ENCODE data around the gene GLOD4.

GLOD4 gene

DNA sequence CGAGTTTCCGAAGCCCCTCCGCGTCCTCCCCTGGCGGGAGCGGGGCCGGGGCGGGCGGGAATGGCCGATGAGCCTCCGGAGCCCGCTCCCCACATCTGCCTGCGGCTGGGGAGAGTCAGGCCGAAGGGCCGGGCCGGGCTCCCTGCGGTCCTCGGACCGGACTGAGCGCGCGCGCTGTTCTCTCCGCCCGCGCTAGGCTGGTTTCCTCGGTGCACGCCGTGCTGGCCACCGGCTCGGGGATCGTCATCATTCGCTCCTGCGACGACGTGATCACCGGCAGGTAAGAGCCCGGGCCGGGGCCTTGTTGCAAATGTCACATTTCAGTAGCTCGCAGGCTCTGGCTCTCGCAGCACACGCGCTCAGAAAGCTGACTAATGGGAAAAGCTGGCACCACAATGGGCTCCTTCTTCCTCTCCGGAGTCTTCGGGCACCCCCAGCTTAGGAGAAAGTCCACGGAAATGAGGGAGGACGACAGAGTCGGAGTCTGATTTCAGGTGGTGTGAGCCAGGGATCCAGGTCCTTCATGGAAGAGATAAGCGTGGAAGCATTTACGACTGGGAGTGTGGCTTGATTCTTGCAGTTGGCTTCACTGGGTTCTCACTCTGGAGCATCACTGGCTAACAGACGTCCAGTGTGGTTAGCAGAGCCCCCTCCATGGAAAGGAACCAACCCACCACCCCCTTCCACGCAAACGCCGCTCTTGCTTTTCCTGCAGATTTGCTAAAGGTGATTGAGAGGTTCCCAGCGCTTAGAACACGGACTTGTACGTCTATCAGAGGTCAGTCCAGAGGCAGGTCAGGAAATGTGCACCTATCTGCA lies 49.0 kb downstream of the GLOD4 start:
- peaks cover 46% of the 10 kb centered on the region for H3K36me3 ChIP-seq (ENCODE audit: low read depth)
- TF ChIP-seq CTCF (IDR thresholded peaks at IDR 0.05; ENCODE audit: poor library complexity, severe bottlenecking), result no peak
- H3K27me3 ChIP-seq (ENCODE audit: insufficient read depth, poor library complexity, severe bottlenecking), result no peaks in the 10 kb centered on the region
- DNase-seq (ENCODE audit: low spot score) (no peak), ATAC-seq (ENCODE audit: low read depth) (peak; percentile 29)
- no peaks in the 10 kb centered on the region for H3K9me3 ChIP-seq (ENCODE audit: severe bottlenecking)
- H3K4me1 ChIP-seq (ENCODE audit: insufficient read depth, poor library complexity, severe bottlenecking), result peaks cover 23% of the 10 kb centered on the region
- H3K4me3 ChIP-seq (ENCODE audit: severe bottlenecking), result peak overlapping the region; percentile 95
- peak overlapping the region; percentile 71 for H3K27ac ChIP-seq (ENCODE audit: poor library complexity, severe bottlenecking)

DNA sequence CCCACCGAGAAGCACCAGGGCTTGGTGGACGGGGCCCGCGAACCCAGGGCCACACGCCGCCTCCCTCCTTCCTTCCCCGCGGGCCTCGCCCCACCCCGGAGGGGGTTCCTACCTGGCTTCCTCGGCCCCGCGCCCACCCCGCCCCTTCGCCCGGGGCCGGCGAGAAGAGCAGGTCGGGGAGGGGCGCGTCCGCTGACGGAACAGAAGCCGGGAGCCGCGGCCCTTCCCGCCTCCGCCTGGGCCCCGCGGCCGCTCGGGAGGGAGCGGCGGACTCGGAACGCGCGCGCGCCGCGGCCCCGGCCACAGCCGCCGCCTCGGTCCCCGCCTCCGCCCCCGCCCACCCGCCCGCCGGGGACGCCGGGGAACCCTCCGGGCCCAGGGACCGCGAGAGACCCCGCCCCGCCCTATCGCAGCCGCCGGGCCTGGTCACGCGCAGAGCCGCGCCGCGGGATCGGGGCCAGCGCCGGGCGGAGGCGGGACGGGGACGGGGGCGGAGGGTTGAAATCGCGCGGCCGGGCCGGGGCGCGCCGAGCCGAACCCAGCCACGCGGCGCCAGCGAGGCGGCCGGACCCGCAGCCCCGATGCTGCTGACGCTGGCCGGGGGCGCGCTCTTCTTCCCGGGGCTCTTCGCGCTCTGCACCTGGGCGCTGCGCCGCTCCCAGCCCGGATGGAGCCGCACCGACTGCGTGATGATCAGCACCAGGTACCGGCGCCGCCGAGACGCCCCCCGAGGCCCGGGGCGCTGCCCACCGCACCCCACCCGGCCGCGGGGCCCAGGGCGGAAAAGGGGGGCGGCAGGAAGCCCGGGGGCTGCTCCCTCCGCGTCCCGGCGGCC lies 49.8 kb downstream of the GLOD4 start, which contains the start of gene TLCD3A:
Gene TLCD3A (plus strand): TSS at position 530 of the 835 bp plus-strand sequence. CDS start 52 bp downstream, at position 582.
- DNase-seq (ENCODE audit: low spot score), result peak; percentile 71
- Histone ChIP-seq H3K27ac (ENCODE audit: poor library complexity, severe bottlenecking) (peak within 1 kb of the TSS; percentile 71), H3K4me1 (ENCODE audit: insufficient read depth, poor library complexity, severe bottlenecking) (peaks cover 23% of the 10 kb centered on the region)

DNA sequence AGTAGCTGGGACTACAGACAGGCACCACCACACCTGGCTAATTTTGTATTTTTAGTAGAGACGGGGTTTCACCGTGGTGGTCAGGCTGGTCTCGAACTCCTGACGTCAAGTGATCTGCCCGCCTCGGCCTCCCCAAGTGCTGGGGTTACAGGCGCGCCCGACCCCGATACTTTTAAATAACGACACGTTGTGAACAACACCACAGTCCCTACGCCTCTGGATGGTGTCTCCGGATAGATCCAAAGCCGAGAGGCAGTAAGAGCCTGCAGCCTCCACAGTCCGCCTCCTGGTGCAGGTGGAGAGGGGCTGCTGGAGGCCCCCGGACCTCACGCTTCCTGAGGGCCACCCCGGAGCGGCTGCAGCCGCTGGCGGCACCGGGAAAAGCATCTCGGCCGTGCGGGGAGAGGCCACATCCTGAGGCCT lies 50.4 kb downstream of the GLOD4 start:
- Histone ChIP-seq H3K4me3 (ENCODE audit: severe bottlenecking) (peak overlapping the region; percentile 95), H3K36me3 (ENCODE audit: low read depth) (peaks cover 32% of the 10 kb centered on the region), H3K4me1 (ENCODE audit: insufficient read depth, poor library complexity, severe bottlenecking) (peaks cover 23% of the 10 kb centered on the region), H3K27me3 (ENCODE audit: insufficient read depth, poor library complexity, severe bottlenecking) (no peaks in the 10 kb centered on the region), H3K9me3 (ENCODE audit: severe bottlenecking) (no peaks in the 10 kb centered on the region), H3K27ac (ENCODE audit: poor library complexity, severe bottlenecking) (peak overlapping the region; percentile 71)
- no peak for TF ChIP-seq CTCF (IDR thresholded peaks at IDR 0.05; ENCODE audit: poor library complexity, severe bottlenecking)
- DNase-seq (ENCODE audit: low spot score) (no peak), ATAC-seq (ENCODE audit: low read depth) (peak; percentile 22; the same call in 2 of the 3 replicates)

More for the DNA sequence above, 49.8 kb downstream of the GLOD4 start, which contains the start of gene TLCD3A:
- H3K27me3 ChIP-seq (ENCODE audit: insufficient read depth, poor library complexity, severe bottlenecking), result no peaks in the 10 kb centered on the region
- no peaks in the 10 kb centered on the region for H3K9me3 ChIP-seq (ENCODE audit: severe bottlenecking)
- no peak for TF ChIP-seq CTCF (IDR thresholded peaks at IDR 0.05; ENCODE audit: poor library complexity, severe bottlenecking)
- peak; percentile 34 for ATAC-seq (ENCODE audit: low read depth)
- peak within 1 kb of the TSS; percentile 95 for H3K4me3 ChIP-seq (ENCODE audit: severe bottlenecking)
- H3K36me3 ChIP-seq (ENCODE audit: low read depth), result peaks cover 38% of the 10 kb centered on the region

DNA sequence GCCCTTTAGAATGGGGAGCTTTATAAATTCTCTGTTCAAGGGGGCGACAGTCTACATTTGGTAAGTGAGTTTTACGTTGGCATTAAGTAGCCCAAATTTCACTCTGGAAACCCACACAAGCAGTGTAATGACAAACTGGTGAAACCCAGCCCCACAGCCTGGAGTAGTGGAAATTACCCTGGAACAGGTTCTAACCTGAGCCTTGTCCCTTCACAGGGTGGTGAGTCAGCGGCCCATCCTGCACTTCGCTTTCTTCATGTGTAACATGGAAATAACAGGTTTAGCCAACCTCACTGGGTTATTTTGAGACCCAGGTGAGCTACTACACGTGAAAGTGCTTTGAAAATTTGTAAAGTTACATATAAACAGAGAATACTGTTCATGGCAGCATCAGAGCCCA lies 53.2 kb downstream of the GLOD4 start:
- Histone ChIP-seq H3K4me1 (ENCODE audit: insufficient read depth, poor library complexity, severe bottlenecking) (peaks cover 23% of the 10 kb centered on the region), H3K36me3 (ENCODE audit: low read depth) (peaks cover 4% of the 10 kb centered on the region), H3K27ac (ENCODE audit: poor library complexity, severe bottlenecking) (peak overlapping the region; percentile 71), H3K4me3 (ENCODE audit: severe bottlenecking) (no peak overlapping the region), H3K27me3 (ENCODE audit: insufficient read depth, poor library complexity, severe bottlenecking) (no peaks in the 10 kb centered on the region), H3K9me3 (ENCODE audit: severe bottlenecking) (no peaks in the 10 kb centered on the region)
- ATAC-seq (ENCODE audit: low read depth) (peak; percentile 78), DNase-seq (ENCODE audit: low spot score) (peak; percentile 93)
- no peak for TF ChIP-seq CTCF (IDR thresholded peaks at IDR 0.05; ENCODE audit: poor library complexity, severe bottlenecking)

Data from RWPE2 (cell line).